GM04503 (cell line): Measurements from ENCODE around the gene ARID5B.

ENCODE experiments used
- DNase-seq: peaks from one replicate; pipeline ENCODE4 v3.0.0-alpha.2; 2012; ENCODE audit warnings: low read depth

Gene ARID5B

GRCh38 chr10:61883371-61884025 is 18.0 kb upstream of the ARID5B start:
- DNase-seq: no peak

- DNase-seq: no peak
These were observed 13.7 kb upstream of the ARID5B start for GRCh38 chr10:61887772-61888171.

GRCh38 chr10:61888744-61889143 is 12.8 kb upstream of the ARID5B start:
- DNase-seq: no peak

GRCh38 chr10:61890430-61890829 is 11.1 kb upstream of the ARID5B start:
- DNase-seq: no peak

GRCh38 chr10:61890881-61891409 is 10.6 kb upstream of the ARID5B start:
- no peak for DNase-seq

- no peak for DNase-seq
These were observed 9.5 kb upstream of the ARID5B start for GRCh38 chr10:61891906-61892585.

GRCh38 chr10:61892961-61893360 is 8.5 kb upstream of the ARID5B start:
- DNase-seq: no peak

GRCh38 chr10:61894133-61894532 is 7.4 kb upstream of the ARID5B start:
- DNase-seq: no peak

GRCh38 chr10:61895898-61896600 is 5.5 kb upstream of the ARID5B start:
- no peak for DNase-seq

GRCh38 chr10:61896854-61897661 is 4.4 kb upstream of the ARID5B start:
- DNase-seq: no peak

GRCh38 chr10:61897671-61898434 is 3.6 kb upstream of the ARID5B start:
- DNase-seq: no peak

GRCh38 chr10:61898435-61898778 is 3.1 kb upstream of the ARID5B start:
- DNase-seq: no peak

- no peak for DNase-seq
These were observed 2.4 kb upstream of the ARID5B start for GRCh38 chr10:61899069-61899531.

GRCh38 chr10:61899663-61899996 is 1.9 kb upstream of the ARID5B start:
- DNase-seq: no peak

GRCh38 chr10:61899997-61900828 is 1.3 kb upstream of the ARID5B start:
- DNase-seq: no peak

- no peak for DNase-seq
These were observed 438 bp downstream of the ARID5B start for GRCh38 chr10:61901829-61902444.

GRCh38 chr10:61902445-61903220 is 1.1 kb downstream of the ARID5B start:
- no peak for DNase-seq

GRCh38 chr10:61903221-61903927 is 1.9 kb downstream of the ARID5B start:
- no peak for DNase-seq

GRCh38 chr10:61903928-61904344 is 2.4 kb downstream of the ARID5B start:
- DNase-seq: no peak
